Fibroblast of villous mesenchyme (primary cell): Measurements from ENCODE around the gene MPG. TPM values are rescaled to one million over a fixed set of nuclear protein-coding genes. Genes with fewer than 3 reads are reported as not detected.

Experiments used
- DNase-seq: peaks from one replicate; pipeline ENCODE4 v3.0.0-alpha.2; 2010; ENCODE audit warnings: low read depth
- H3K4me3 ChIP-seq: 2 replicates; pipeline ENCODE4 v1.5.1; 2011; ENCODE audit warnings: low read depth, mild to moderate bottlenecking, low read length
- total RNA-seq: library from RNA; depleted of rRNA; stranded (reverse); fragments of >200 nt; gene quantifications from 2 replicates; pipeline ENCODE4 v1.2.3, GENCODE V29; 2012
- TF ChIP-seq, protein P1 (sequence below): IDR thresholded peaks from 2 replicates; pipeline ENCODE4 v1.5.1; 2012; ENCODE audit warnings: low read depth, mild to moderate bottlenecking, low read length; ENCODE audit not compliant: insufficient read depth

MPG gene
- total RNA-seq, 1 donor, result 161 TPM

DNA sequence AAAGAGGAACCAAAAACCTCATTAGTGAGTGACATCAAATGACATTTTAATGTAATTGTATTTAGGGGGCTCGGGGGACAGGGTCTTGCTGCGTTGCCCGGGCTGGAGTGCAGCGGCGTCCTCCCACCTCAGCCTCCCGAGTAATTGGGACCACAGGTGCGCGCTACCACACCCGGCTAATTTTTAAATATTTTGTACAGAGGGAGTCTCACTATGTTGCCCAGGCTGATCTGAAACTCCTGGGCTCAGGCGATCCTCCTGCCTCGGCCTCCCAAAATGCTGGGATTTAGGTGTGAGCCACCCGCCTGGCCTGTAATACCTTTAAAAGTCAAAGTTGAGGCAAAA is 23.8 kb upstream of the MPG start:
- TF ChIP-seq, protein P1, sequence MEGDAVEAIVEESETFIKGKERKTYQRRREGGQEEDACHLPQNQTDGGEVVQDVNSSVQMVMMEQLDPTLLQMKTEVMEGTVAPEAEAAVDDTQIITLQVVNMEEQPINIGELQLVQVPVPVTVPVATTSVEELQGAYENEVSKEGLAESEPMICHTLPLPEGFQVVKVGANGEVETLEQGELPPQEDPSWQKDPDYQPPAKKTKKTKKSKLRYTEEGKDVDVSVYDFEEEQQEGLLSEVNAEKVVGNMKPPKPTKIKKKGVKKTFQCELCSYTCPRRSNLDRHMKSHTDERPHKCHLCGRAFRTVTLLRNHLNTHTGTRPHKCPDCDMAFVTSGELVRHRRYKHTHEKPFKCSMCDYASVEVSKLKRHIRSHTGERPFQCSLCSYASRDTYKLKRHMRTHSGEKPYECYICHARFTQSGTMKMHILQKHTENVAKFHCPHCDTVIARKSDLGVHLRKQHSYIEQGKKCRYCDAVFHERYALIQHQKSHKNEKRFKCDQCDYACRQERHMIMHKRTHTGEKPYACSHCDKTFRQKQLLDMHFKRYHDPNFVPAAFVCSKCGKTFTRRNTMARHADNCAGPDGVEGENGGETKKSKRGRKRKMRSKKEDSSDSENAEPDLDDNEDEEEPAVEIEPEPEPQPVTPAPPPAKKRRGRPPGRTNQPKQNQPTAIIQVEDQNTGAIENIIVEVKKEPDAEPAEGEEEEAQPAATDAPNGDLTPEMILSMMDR, result no peak
- peak overlapping the region; percentile 81 for H3K4me3 ChIP-seq
- no peak for DNase-seq

DNA sequence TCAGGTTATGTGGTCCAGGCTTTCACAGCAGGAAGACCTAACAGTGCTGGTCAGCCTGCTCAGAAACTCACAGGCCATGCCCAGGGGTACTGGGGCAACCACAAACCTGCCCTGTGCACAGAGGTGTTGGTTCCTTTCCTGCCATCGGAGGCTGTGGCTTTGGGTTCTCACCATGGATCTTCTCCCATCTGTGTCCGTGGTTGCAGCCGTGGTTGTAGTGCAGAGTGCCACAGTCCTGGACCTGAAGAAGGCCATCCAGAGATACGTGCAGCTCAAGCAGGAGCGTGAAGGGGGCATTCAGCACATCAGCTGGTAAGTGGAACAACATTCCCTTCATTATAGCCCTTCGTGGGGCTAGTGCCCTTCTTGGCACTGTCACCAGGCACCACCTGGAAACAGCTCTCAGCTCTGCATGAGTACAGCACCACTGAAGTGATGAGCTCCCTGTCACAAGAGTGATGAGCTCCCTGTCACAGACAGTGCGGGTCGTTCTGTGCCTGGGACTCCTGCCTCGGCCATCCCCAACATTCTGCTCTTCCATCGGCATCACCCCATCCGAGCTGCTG is 22.4 kb upstream of the MPG start:
- TF ChIP-seq, protein P1, result no peak
- no peak overlapping the region for H3K4me3 ChIP-seq
- no peak for DNase-seq

DNA sequence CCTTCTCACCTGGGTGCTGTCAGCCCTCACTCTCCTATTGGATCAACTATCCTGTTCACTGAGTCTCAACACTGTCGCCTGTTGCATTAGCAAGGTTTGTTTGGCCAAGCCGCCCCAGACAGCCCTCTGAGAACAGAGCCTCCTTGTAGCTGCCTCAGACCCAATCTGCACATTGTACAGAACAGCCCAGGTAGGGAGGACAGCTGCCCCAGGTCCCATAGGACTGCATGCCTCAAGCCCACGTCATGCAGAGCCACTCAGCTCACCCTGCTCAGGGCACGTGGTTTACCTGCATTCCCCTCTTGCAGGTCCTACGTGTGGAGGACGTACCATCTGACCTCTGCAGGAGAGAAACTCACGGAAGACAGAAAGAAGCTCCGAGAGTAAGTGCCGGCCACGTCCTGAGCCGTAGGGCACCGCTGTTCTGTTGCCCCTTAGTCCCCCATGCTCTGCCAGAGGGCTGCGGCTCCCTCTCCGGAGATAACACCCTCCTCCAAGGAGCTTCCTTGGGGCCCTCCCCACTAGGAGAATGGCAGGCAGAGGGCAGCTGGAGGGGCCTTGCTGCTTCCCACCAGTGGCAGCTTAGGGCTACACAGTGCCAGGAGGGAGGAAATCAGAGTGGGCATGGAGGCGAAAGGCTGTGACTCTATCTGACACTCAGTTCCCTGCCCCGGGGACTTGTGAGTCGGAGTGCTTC is 21.6 kb upstream of the MPG start:
- TF ChIP-seq, protein P1, result no peak
- H3K4me3 ChIP-seq, result no peak overlapping the region
- DNase-seq, result no peak

DNA sequence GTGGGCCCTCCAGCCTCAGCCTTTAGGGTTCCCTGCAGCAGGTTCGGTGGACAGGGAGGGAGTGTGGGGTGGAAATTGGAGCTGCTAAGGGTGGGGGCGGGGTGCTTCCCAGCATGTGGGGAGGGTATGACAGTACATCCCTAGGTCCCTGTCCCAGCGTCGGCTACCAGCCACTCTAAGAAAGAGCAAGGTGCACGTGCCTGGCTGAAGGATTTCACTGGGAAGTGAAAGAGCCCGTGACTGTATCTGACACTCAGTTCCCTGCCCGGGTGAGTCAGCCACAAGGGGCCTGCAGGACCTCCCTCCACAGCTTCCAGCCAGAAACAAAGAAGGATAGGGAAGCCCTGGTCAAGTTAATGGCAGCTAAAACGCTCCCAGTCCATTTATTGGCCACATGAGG is 20.3 kb upstream of the MPG start:
- no peak overlapping the region for H3K4me3 ChIP-seq
- TF ChIP-seq, protein P1, result no peak
- no peak for DNase-seq

DNA sequence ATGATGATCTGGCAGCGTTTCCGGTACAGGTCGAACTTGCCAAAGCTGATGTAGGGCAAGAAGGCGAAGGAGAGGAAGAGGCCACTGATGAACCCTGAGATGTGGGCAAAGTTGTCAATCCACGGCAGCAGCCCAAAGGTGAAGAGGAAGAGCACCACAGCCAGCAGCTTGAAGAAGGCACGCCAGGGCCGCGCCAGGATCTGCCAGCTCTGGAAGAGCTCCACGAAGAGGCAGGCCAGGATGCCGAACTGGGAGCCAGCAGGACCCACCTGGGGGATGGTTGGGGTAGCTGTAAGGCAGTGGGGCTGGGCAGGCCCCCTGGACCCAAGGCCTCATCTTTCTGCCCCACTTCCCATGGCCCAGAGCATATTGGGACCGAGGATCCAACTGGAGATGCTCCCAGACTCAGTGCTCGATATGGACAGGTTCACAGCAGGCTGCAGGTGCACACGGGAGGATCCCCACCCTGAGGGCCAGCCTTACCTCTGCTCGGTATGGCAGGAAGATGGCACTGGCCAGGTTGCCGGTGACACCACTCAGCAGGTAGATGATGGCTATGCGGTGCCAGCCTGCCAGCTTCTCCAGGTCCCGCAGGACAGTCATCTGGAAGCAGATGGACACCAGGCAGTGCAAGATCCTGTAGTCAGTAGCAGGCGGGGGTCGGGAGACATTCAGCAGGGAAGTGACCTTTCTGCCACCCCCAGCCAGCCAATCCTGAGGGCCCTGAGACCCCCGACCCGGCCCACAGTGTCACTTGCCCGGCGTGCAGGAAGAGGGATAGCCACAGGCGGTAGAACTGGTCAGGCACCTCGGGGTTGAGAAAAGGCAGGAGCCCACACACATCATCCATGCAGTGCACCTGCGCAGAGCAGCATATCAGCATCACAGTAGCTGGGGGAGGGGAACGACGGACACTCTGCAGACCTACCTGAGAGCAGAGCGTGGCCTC is 19.3 kb upstream of the MPG start:
- TF ChIP-seq, protein P1, result no peak
- no peak overlapping the region for H3K4me3 ChIP-seq
- no peak for DNase-seq

DNA sequence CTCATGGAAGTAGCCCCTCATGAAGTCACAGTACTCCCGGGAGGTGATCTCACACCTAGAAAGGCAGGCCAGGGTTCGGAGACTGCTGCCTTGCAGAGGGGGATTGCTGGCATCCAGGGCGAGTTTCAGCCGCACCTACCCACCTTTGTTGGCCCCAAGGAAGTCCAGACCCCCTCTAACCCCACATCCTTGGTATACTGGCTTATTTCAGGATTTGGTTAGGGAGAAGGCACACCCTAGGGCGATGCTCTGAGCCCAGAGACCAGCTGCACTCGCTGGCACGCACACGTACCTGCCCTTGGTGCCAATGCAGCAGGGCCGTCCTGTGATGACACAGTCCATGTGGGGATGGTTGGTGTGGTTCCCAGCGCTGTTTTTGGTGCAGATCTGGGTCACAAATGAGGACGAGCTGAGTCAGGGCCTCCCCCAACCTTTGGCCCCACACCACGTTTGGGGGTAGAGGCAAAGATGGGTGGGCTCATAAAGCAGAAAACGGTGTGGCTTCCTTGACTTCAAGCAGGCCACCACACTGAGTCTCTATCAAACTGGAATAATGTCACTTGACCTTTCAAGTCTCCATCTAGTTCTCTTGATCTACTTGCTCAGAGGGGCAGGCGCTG is 18.5 kb upstream of the MPG start:
- TF ChIP-seq, protein P1, result no peak
- DNase-seq, result no peak
- no peak overlapping the region for H3K4me3 ChIP-seq
